HepG2 (cell line): ENCODE measurements around the gene SHC1. TPM values are rescaled to one million over a fixed set of nuclear protein-coding genes. Genes with fewer than 3 reads are reported as not detected.
A peak's percentile ranks its signal among the peaks of the same experiment; 100 is the strongest.

Experiments used
- ATAC-seq: fragments of 200-7000 bp; cut with Tn5 transposase; 3 replicates; pipeline ENCODE4 v1.9.1; 2020; ENCODE audit warnings: mild to moderate bottlenecking, moderate library complexity
- BruUV-seq: library from RNA; stranded (reverse); fragments of 400-500 nt; replicated peaks from 2 replicates; lab custom pipeline; 2021; lab: Mats Ljungman, UMichigan
- CTCF ChIA-PET: fragments of 300-600 bp; formaldehyde crosslinking; extraction: SDS; loops from one replicate; lab custom pipeline; 2021; ENCODE audit warnings: low total read pairs, inconsistent platforms, low intra/inter-chr PET ratio; lab: Yijun Ruan, JAX
- POLR2A ChIA-PET: fragments of 350-600 bp; sonication (Branson Sonifier 250); formaldehyde crosslinking; loops from one replicate; lab custom pipeline; 2020; ENCODE audit warnings: antibody characterized with exemption, inconsistent platforms; lab: Yijun Ruan, JAX
- DNase-seq: peaks from one replicate; pipeline ENCODE4 v3.0.0-alpha.2; 2015; ENCODE audit warnings: low spot score
- FAIRE-seq: peaks from 3 replicates; lab custom pipeline; 2011; peaks lifted over from hg19 to GRCh38; lab: Jason Lieb, UNC
- H2AFZ ChIP-seq: one replicate; pipeline ENCODE4 v1.6.1; 2011; ENCODE audit warnings: low read length, inconsistent platforms
- H3K27ac ChIP-seq: fragments of 300-600 bp; 3 replicates; pipeline ENCODE4 v1.8.0; 2011; ENCODE audit warnings: mixed run types, mild to moderate bottlenecking, mixed read lengths, low read length, inconsistent platforms; ENCODE audit not compliant: insufficient read depth; ENCODE audit errors: extremely low read length
- H3K27me3 ChIP-seq, 2 experiments: fragments of 200-600 bp in 1 of 2; 2 replicates in 1 of 2; 3 replicates in 1 of 2; pipeline versions ENCODE4 v1.6.0 to v1.8.0; 2011; ENCODE audit warnings: low read length in 2 of 2, mild to moderate bottlenecking in 2 of 2, moderate library complexity in 2 of 2, inconsistent platforms in 1 of 2; ENCODE audit not compliant: insufficient read depth in 2 of 2, control insufficient read depth in 1 of 2
- H3K36me3 ChIP-seq, 2 experiments: fragments of 200-600 bp in 1 of 2; replicated peaks in 1 of 2; 2 replicates in 1 of 2; 3 replicates in 1 of 2; pipeline versions ENCODE4 v1.5.1 to v1.8.0; 2011; ENCODE audit warnings: low read length in 2 of 2, inconsistent platforms in 1 of 2; ENCODE audit not compliant: insufficient read depth in 2 of 2, control insufficient read depth in 1 of 2
- H3K4me1 ChIP-seq: 2 replicates; pipeline ENCODE4 v1.5.1; 2012; ENCODE audit warnings: low read length, inconsistent platforms; ENCODE audit not compliant: insufficient read depth
- H3K4me2 ChIP-seq: 2 replicates; pipeline ENCODE4 v1.6.0; 2011; ENCODE audit warnings: low read depth, low read length, inconsistent platforms
- H3K4me3 ChIP-seq, 3 experiments: fragments of 200-600 bp in 1 of 3; sonication (generic), shearing (Covaris generic) in 1 of 3; replicated peaks in 1 of 3; 2 replicates each; pipeline ENCODE4 v1.5.1; 2011 to 2016; ENCODE audit warnings: low read length in 3 of 3, inconsistent platforms in 2 of 3, low read depth in 2 of 3, mild to moderate bottlenecking in 2 of 3, control low read depth in 1 of 3, mixed read lengths in 1 of 3; ENCODE audit not compliant: insufficient read depth in 1 of 3
- H3K79me2 ChIP-seq: one replicate; pipeline ENCODE4 v1.6.1; 2011; ENCODE audit warnings: low read length, inconsistent platforms; ENCODE audit not compliant: insufficient read depth
- H3K9ac ChIP-seq: 2 replicates; pipeline ENCODE4 v1.6.0; 2011; ENCODE audit warnings: mild to moderate bottlenecking, low read depth, low read length, inconsistent platforms; ENCODE audit not compliant: insufficient read depth
- H3K9me3 ChIP-seq: 2 replicates; pipeline ENCODE4 v1.5.1; 2012; ENCODE audit warnings: mild to moderate bottlenecking, low read length
- H4K20me1 ChIP-seq: 2 replicates; pipeline ENCODE4 v1.6.0; 2011; ENCODE audit warnings: inconsistent platforms, mild to moderate bottlenecking, low read length, moderate library complexity; ENCODE audit not compliant: insufficient read depth
- ELF4 ChIP-seq: sonication (generic); formaldehyde crosslinking; IDR thresholded peaks from 2 replicates; pipeline ENCODE4 v1.5.0; 2020; ENCODE audit warnings: missing genetic modification reagents, mild to moderate bottlenecking, moderate library complexity, borderline replicate concordance
- FOXK1 ChIP-seq: sonication (generic); formaldehyde crosslinking; IDR thresholded peaks from 2 replicates; pipeline ENCODE4 v1.4.0; 2020; ENCODE audit warnings: low read depth, missing genetic modification reagents, borderline replicate concordance
- GABPB1 ChIP-seq: IDR thresholded peaks from 2 replicates; pipeline ENCODE4 v1.6.1; 2016; ENCODE audit warnings: mild to moderate bottlenecking, missing genetic modification reagents, moderate library complexity, missing compliant biosample characterization
- NFATC3 ChIP-seq: sonication (generic); formaldehyde crosslinking; IDR thresholded peaks from 2 replicates; pipeline ENCODE4 v1.5.1; 2020; ENCODE audit warnings: mild to moderate bottlenecking, missing genetic modification reagents
- PHF5A ChIP-seq: IDR thresholded peaks from one replicate; pipeline ENCODE4 v1.6.1; 2018; ENCODE audit warnings: low read depth, missing genetic modification reagents; ENCODE audit not compliant: unreplicated experiment
- POLR2A ChIP-seq, 2 experiments: IDR thresholded peaks; 2 replicates each; pipeline ENCODE4 v1.6.1; 2011; ENCODE audit warnings: low read depth in 2 of 2, low read length in 2 of 2, mild to moderate bottlenecking in 1 of 2, moderate library complexity in 1 of 2; ENCODE audit not compliant: insufficient read depth in 1 of 2
- RBAK ChIP-seq: sonication (generic); formaldehyde crosslinking; IDR thresholded peaks from 2 replicates; pipeline ENCODE4 v1.5.1; 2020; ENCODE audit warnings: mild to moderate bottlenecking, missing genetic modification reagents
- REL ChIP-seq: sonication (generic); formaldehyde crosslinking; conservative IDR thresholded peaks from 2 replicates; pipeline ENCODE4 v1.8.0; 2022; ENCODE audit warnings: mild to moderate bottlenecking, missing genetic modification reagents, moderate library complexity
- RFX5 ChIP-seq: IDR thresholded peaks from 2 replicates; pipeline ENCODE4 v1.6.1; 2011; ENCODE audit warnings: low read depth, low read length, improper control_type of control experiment
- SIN3A ChIP-seq: IDR thresholded peaks from 2 replicates; pipeline ENCODE4 v1.6.1; 2011; ENCODE audit warnings: low read depth, mild to moderate bottlenecking, control low read depth, low read length, borderline replicate concordance
- SOX13 ChIP-seq, 3 experiments: fragments of 450-650 bp in 1 of 3; sonication (generic) in 1 of 3; formaldehyde crosslinking in 1 of 3; IDR thresholded peaks in 2 of 3; conservative IDR thresholded peaks in 1 of 3; 2 replicates each; pipeline versions ENCODE4 v1.5.0 to v1.6.1; 2016 to 2020; ENCODE audit warnings: antibody characterized with exemption in 1 of 3, mild to moderate bottlenecking in 1 of 3, missing compliant biosample characterization in 1 of 3, missing genetic modification reagents in 1 of 3, moderate library complexity in 1 of 3
- TCF12 ChIP-seq, 2 experiments: fragments of 450-650 bp in 1 of 2; sonication (generic) in 1 of 2; formaldehyde crosslinking in 1 of 2; IDR thresholded peaks; 2 replicates each; pipeline versions ENCODE4 v1.6.1 to v1.8.0; 2017 to 2022; ENCODE audit warnings: antibody characterized with exemption in 1 of 2, mild to moderate bottlenecking in 1 of 2, missing genetic modification reagents in 1 of 2, moderate library complexity in 1 of 2
- ZFP1 ChIP-seq: IDR thresholded peaks from 2 replicates; pipeline ENCODE4 v1.6.1; 2016
- ZNF329 ChIP-seq: sonication (generic); formaldehyde crosslinking; IDR thresholded peaks from 2 replicates; pipeline ENCODE4 v1.9.0; 2021; ENCODE audit warnings: low read depth, mild to moderate bottlenecking, missing genetic modification reagents
- ZNF776 ChIP-seq: sonication (generic); formaldehyde crosslinking; IDR thresholded peaks from 2 replicates; pipeline ENCODE4 v1.4.0; 2020; ENCODE audit warnings: mild to moderate bottlenecking, missing genetic modification reagents
- ZNF883 ChIP-seq: sonication (generic); formaldehyde crosslinking; IDR thresholded peaks from 2 replicates; pipeline ENCODE4 v1.5.1; 2020; ENCODE audit warnings: mild to moderate bottlenecking, missing genetic modification reagents; ENCODE audit errors: not compliant biosample characterization
- WGBS: methylation state at CpG from one replicate; pipeline ENCODE4 v1.1.6; 2017; ENCODE audit warnings: low lambda C conversion rate; 5-methylcytosine and 5-hydroxymethylcytosine counted together
- in situ Hi-C: cut with HindIII; loops from 2 replicates; pipeline ENCODE4 v1.10.0; 2017; ENCODE audit warnings: low pct_unique_long_range_greater_than_20kb; ENCODE audit not compliant: extremely low pct_ligation_motif_present
- intact Hi-C: fragments of 100-400 bp; cut with micrococcal nuclease; formaldehyde crosslinking; loops from one replicate; pipeline ENCODE4 v1.10.0; 2022; ENCODE audit not compliant: unreplicated experiment
- polyA plus RNA-seq, 8 experiments: library from polyadenylated mRNA; depleted of rRNA in 3 of 8; stranded (reverse) in 7 of 8; unstranded in 1 of 8; fragments of >200 nt; fragmentation: Illumina TruSeq in 4 of 8; extraction: Trizol in 4 of 8; gene quantifications; 2 replicates each; pipeline versions ENCODE4 v1.2.1 to v1.2.3, GENCODE V29; 2011 to 2016; ENCODE audit warnings: low read depth in 4 of 8, missing spikeins in 1 of 8, mixed read lengths in 1 of 8; ENCODE audit not compliant: insufficient read depth in 1 of 8
- total RNA-seq, 5 experiments: library from RNA; depleted of rRNA; stranded (reverse); fragments of >200 nt; fragmentation: Illumina TruSeq; extraction: Trizol; gene quantifications; 2 replicates each; pipeline ENCODE4 v1.2.3, GENCODE V29; 2016; ENCODE audit warnings: low read depth in 1 of 5
- TF ChIP-seq, protein P1 (sequence below): sonication (generic); formaldehyde crosslinking; IDR thresholded peaks from 2 replicates; pipeline ENCODE4 v1.5.0; 2020; ENCODE audit warnings: missing genetic modification reagents
- TF ChIP-seq, protein P2 (sequence below): sonication (generic); formaldehyde crosslinking; IDR thresholded peaks from 2 replicates; pipeline ENCODE4 v1.4.0; 2020; ENCODE audit warnings: low read depth, missing genetic modification reagents

Gene SHC1
- total and polyA plus RNA-seq, 2 of the 13 experiments (the other 11 are each of a cell fraction or from before 2014, with no cell fraction given): 52.0 to 137 TPM

DNA sequence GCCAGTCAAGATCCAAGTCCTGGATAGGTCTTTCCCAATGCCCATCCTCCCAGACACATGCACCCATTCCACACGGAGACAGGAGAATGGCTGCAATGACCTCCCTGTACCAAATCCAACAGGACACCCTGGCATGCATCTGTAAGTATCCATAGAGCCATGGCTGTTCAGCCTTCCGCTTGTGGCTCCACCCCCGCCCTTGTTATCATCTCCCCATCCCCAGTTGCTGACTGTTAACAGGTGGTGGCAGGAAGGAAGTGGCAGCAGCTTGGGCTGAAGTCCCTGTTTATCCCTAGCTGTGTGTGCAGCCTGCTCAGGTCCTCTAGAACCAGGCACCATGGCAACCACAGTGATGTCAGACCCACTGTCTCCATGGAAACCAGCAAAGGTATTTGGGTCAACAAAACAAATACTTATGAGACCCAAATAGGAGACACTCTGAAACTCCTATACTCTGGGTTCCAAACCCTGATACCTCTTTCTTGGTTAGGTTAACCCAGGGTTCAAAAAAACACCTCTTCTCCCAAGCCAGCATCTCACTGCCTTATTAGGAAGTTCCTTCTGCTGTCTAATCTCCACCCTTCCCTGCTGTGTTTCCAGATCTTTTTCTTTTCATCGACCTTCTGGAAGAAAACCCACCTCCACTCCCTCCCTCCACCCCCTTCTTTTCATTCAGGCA, 15.4 kb downstream of the SHC1 start:
- H3K79me2 ChIP-seq: no peaks in the 10 kb centered on the region
- ATAC-seq (peak; percentile 80), DNase-seq (peak; percentile 77), FAIRE-seq (peak; percentile 42)
- H3K4me2 ChIP-seq: peak overlapping the region; percentile 95
- POLR2A ChIA-PET: interaction anchor here (0.6 to 4.1 kb wide), 17 partner anchors 9 to 238 kb away, joined by 3 to 91 read pairs (median 5); partner anchors contain the start of genes ADAM15, CKS1B, EFNA4 and FLAD1
- peaks cover 5 to 20% of the 10 kb centered on the region in 2 experiments; a peak in 4 of 5 replicates for H3K36me3 ChIP-seq
- H2AFZ ChIP-seq: no peak overlapping the region
- H4K20me1 ChIP-seq: no peaks in the 10 kb centered on the region
- 15% methylated on average over 4 of the region's 4 CpGs for WGBS
- CTCF ChIA-PET: interaction anchor here (2.0 kb wide), 1 partner anchor 62 kb away, joined by 8 read pairs; no protein-coding TSS in a partner anchor
- peak overlapping the region; percentile 96 for H3K27ac ChIP-seq
- in situ Hi-C loops: no loop called here
- BruUV-seq: TSS peak; percentile 34
- peak overlapping the region; percentile 89 for H3K9ac ChIP-seq
- H3K9me3 ChIP-seq: no peaks in the 10 kb centered on the region
- H3K4me3 ChIP-seq: peak overlapping the region; percentile 61 to 72 (median 69)
- intact Hi-C loops: no loop called here
- H3K4me1 ChIP-seq: peaks cover 48% of the 10 kb centered on the region
- H3K27me3 ChIP-seq: no peaks in the 10 kb centered on the region; a peak in 1 of 5 replicates
- no peak for TF ChIP-seq TCF12 (IDR thresholded peaks at IDR 0.05)
- TF ChIP-seq TCF12 (CRISPR knock-in tag; IDR thresholded peaks at IDR 0.05): no peak
- TF ChIP-seq SOX13 (IDR thresholded peaks at IDR 0.05): no peak
- TF ChIP-seq SOX13 (CRISPR knock-in tag; conservative IDR thresholded peaks at IDR 0.05 in 1 of 2, IDR thresholded peaks at IDR 0.05 in 1 of 2): 0 out of 4 replicates have a peak, but pooled peaks of 1 of the 2 experiments have one; percentile 34
- TF ChIP-seq ZNF883 (CRISPR knock-in tag): no peak
- peak in 1 of 2 experiments; percentile 55; a peak in 1 of 4 replicates for TF ChIP-seq POLR2A (IDR thresholded peaks at IDR 0.05; ENCODE audit: insufficient read depth in 1 of 2, low read depth in 2 of 2, low read length in 2 of 2)
- no peak for TF ChIP-seq ZNF776 (CRISPR knock-in tag)
- peak; percentile 56 for TF ChIP-seq RFX5
- TF ChIP-seq ZFP1: peak; percentile 97; the same call in 1 of the 2 replicates
- TF ChIP-seq GABPB1 (CRISPR knock-in tag): peak; percentile 42; the same call in 1 of the 2 replicates
- peak; percentile 83; the same call in 1 of the 2 replicates for TF ChIP-seq RBAK (CRISPR knock-in tag)
- TF ChIP-seq, protein P1, sequence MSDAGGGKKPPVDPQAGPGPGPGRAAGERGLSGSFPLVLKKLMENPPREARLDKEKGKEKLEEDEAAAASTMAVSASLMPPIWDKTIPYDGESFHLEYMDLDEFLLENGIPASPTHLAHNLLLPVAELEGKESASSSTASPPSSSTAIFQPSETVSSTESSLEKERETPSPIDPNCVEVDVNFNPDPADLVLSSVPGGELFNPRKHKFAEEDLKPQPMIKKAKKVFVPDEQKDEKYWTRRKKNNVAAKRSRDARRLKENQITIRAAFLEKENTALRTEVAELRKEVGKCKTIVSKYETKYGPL (CRISPR knock-in tag): no peak
- TF ChIP-seq ZNF329 (CRISPR knock-in tag): no peak
- TF ChIP-seq, protein P2, sequence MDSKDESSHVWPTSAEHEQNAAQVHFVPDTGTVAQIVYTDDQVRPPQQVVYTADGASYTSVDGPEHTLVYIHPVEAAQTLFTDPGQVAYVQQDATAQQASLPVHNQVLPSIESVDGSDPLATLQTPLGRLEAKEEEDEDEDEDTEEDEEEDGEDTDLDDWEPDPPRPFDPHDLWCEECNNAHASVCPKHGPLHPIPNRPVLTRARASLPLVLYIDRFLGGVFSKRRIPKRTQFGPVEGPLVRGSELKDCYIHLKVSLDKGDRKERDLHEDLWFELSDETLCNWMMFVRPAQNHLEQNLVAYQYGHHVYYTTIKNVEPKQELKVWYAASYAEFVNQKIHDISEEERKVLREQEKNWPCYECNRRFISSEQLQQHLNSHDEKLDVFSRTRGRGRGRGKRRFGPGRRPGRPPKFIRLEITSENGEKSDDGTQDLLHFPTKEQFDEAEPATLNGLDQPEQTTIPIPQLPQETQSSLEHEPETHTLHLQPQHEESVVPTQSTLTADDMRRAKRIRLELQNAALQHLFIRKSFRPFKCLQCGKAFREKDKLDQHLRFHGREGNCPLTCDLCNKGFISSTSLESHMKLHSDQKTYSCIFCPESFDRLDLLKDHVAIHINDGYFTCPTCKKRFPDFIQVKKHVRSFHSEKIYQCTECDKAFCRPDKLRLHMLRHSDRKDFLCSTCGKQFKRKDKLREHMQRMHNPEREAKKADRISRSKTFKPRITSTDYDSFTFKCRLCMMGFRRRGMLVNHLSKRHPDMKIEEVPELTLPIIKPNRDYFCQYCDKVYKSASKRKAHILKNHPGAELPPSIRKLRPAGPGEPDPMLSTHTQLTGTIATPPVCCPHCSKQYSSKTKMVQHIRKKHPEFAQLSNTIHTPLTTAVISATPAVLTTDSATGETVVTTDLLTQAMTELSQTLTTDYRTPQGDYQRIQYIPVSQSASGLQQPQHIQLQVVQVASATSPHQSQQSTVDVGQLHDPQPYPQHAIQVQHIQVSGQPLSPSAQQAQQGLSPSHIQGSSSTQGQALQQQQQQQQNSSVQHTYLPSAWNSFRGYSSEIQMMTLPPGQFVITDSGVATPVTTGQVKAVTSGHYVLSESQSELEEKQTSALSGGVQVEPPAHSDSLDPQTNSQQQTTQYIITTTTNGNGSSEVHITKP: peak; percentile 49; the same call in 1 of the 2 replicates
- peak; percentile 22 for TF ChIP-seq PHF5A
- 0 out of 2 replicates have a peak, but pooled peaks have one; percentile 19 for TF ChIP-seq FOXK1 (CRISPR knock-in tag)
- 0 out of 2 replicates have a peak, but pooled peaks have one; percentile 16 for TF ChIP-seq ELF4 (CRISPR knock-in tag)
- no peak for TF ChIP-seq REL (CRISPR knock-in tag)
- TF ChIP-seq SIN3A: peak; percentile 55; the same call in 1 of the 2 replicates
- TF ChIP-seq NFATC3 (CRISPR knock-in tag): no peak
